Stimulated activated CD8-positive, alpha-beta memory T cell treated with anti-CD3 and anti-CD28 coated beads, Interleukin-15, amount 100 ng/mL, for 24 hours (primary cell): Measurements from ENCODE around the gene SPATA4.

Experiments
- DNase-seq: peaks from one replicate; pipeline ENCODE4 v3.0.0-alpha.2; 2020; ENCODE audit warnings: low read depth

Gene SPATA4

GRCh38 chr4:176189891-176190795 lies 5.2 kb downstream of the SPATA4 start:
- DNase-seq: no peak

DNA sequence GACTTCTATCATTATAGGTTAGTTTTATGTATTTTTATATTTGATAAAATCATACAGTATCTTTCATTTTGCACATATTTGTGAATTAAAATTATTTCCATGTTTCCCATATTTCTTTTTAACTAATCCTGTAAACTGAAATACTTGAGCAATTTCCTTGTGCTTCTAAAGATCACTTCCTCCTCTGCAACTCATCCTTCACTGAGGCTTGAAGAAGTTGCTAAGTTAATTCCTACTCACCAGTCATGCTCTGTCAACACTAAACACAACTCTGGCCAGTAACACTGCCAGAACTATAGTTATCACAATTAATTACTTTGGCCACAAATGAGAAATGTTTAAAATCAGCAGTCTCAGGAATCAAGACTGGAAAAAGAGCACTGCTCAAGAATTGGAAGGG lies 6.7 kb downstream of the SPATA4 start:
- DNase-seq: no peak

GRCh38 chr4:176187624-176188023 lies 7.8 kb downstream of the SPATA4 start:
- no peak for DNase-seq

DNA sequence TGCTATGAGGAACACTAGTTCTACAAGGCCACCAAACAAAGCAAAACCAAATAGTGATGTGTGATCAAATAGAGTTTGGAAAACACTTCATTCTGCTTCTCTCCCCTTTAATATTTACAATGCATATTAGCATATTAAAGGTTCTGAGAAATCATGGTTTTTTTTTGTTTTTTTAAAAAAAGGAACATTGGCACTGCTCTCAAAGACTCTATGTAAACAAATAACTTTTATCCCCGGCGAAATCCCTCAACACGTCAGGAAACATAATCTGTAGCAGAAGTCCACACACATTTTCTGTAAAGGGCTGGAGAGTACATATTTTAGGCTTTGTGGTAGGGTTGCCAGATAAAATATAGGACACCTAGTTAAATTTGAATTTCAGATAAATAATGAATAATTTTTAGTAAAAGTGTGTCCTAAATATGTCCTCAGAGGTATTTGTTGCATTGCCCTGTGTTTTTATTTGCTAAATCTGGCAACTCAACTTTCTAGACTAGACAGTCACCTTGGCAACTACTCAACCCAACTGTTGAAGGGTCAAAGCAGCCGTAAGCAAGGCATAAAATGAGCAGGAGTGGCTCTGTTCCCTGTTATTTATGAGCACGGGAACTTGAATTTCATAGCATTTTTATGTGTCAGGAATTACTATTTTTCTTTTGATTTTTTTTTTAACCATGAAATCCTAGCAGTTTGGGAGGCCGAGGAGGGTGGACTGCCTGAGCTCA lies 8.6 kb downstream of the SPATA4 start:
- DNase-seq: no peak

DNA sequence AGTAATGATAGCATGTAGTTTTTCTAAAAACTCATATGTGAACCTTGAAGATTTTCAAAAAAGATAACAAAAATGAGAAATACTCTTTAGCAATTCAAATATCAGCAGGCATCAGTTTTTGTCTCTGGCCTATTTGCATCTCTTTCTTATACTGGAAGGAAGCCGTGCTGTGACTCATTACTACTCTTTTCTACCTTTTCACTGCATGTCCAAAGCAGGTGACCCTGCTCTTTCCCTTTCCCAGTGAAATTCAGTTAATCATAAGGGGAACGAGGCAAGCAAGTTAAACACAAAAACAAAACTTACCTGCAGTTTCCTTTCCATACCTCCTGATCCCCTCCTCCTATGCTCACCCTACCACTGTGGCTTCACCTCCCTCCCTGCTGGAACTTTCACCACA lies 9.3 kb downstream of the SPATA4 start:
- DNase-seq: no peak

GRCh38 chr4:176185051-176185450 lies 10.3 kb downstream of the SPATA4 start:
- no peak for DNase-seq

- no peak for DNase-seq
Observed at GRCh38 chr4:176163041-176163440, 32.3 kb downstream of the SPATA4 start.

DNA sequence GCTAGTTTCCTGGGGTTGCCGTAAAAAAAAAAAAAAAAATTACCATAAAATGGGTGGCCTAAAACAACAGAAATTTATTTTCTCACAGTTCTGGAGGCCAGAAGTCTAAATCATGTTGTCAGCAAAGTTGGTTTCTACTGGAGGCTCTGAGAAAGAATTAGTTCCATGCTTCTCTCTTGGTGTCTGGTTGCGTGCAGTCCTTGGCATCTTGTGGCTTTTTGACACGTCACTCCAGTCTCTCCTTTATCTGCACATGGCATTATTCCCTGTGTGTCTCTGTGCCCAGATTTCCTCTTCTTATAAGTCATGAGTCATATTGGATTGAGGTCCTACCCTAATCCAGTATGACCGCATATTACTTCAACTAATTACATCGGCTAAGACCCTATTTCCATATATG lies 38.7 kb downstream of the SPATA4 start:
- no peak for DNase-seq

DNA sequence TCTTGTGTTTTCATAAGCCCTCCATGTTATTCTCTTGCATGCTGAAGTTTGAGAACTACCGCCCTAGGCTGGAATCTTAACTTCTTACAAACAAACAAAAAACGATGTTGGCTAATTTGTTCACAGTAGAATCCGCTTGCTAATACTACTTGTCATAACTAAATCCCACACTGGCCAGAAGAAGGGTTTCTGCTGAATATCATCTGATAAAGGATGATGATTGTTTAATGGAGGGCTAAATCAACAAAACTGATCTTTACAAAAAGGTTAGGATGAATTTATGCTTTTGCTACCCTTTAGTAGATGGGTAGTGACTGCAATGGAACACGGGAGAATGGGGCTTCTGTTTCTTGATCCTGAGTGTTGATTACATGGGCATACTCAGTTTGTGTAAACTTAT lies 42.3 kb downstream of the SPATA4 start:
- DNase-seq: no peak

DNA sequence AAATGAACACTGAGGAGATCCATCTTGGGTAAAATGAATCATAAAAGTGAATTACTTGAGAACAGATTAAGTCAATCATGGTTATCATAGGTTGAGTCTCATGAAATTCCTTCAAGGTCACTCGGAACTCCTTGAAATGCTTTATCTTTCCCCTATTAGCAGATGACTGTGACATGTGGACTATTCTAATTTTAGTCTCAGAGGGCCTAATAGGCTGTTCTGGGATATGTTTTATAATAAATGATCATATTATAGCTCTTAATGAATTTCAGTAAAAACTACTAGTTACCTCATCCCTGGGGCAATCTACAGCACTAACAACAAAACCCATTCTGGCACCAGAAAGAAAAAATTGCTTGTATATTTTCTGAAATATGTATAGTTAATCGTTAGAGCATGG lies 44.7 kb downstream of the SPATA4 start:
- DNase-seq: no peak

- no peak for DNase-seq
Observed at GRCh38 chr4:176150356-176150682, 45.1 kb downstream of the SPATA4 start.

DNA sequence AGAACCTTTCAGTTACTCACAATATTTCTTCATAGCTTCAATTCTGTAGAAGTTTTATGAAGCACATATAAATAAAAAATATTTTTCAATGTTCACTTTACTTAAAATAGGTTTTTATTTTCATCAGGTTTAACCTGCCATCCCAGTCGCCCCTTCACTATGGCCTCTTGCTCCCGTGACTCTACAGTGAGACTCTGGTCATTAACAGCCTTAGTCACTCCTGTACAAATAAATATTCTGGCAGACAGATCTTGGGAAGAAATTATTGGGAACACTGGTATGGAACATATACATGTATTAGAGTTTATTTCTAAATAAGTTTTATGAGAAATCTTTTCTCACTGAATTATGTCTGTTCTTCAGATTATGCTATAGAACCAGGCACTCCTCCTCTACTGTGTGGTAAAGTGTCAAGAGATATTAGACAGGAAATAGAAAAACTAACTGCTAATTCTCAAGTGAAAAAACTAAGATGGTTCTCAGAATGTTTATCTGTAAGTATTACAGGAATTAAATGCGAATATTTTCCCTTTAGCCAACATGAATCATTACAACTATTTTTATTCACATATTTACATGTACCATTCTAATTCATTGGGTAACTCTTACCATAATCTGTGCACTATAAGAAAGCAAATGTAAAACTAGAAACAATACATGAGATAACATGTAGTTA lies 45.6 kb downstream of the SPATA4 start:
- DNase-seq: no peak

DNA sequence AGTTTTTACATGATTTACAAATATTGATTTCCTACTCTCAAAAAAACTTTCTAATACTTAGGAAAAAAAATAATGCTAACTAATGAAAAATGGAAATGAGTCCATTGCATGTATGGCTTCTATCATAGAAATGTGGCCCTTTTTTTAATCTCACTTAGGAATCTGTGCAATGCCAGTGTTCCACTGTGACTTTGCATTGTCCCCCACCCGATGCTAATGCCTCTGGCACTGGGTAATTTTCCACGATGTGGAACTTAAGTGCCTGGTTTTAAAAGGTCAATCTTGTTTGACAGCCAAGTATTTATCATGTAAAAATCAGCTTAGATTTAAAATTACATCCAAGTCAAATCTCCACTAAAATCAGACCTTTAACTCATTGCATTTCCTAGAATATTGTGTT lies 53.1 kb downstream of the SPATA4 start:
- DNase-seq: no peak

DNA sequence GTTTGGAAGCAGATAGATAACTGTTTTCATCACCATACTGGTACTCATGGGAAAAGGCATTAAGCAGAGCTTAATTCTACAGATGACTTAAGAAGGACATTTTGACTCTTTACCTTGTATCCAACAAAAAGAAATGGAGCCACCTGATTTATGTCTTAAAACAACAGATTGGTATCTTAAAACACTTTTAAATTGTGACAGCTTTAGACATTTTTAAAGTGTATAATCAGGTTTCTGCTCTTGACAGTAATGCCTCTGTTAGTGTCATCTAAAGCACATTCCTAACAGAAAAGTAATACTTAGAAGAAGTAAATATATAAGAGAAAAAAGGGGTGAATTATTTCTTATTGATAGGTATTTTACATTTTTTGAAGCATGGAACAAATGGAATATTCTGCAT lies 55.9 kb downstream of the SPATA4 start:
- DNase-seq: no peak

GRCh38 chr4:176137631-176138030 lies 57.8 kb downstream of the SPATA4 start:
- no peak for DNase-seq

DNA sequence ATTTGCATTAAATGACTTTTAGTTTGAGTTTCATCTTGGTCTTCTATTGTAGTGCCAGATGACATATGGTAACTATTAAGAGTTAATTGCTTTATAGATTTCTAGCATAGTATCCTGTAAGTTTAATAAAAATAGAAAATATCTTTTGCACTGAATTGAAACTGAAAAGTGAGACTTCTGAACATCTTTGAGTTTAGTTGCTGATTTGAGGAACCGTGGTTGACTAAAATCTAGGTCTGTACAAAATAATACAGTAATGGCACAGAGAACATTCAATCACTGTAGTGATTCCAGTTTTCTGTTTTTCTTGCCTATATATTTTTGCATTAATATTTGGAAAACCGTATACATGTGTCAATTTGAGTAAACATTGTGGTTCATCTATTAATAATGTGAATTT lies 60.7 kb downstream of the SPATA4 start:
- DNase-seq: no peak
